ENCODE measurements around the gene GLIS1. TPM values are rescaled to one million over a fixed set of nuclear protein-coding genes. Genes with fewer than 3 reads are reported as not detected.

The GLIS1 gene
- total and polyA plus RNA-seq, 2 experiments from 2014 or later = 0.26 to 0.31 TPM

DNA sequence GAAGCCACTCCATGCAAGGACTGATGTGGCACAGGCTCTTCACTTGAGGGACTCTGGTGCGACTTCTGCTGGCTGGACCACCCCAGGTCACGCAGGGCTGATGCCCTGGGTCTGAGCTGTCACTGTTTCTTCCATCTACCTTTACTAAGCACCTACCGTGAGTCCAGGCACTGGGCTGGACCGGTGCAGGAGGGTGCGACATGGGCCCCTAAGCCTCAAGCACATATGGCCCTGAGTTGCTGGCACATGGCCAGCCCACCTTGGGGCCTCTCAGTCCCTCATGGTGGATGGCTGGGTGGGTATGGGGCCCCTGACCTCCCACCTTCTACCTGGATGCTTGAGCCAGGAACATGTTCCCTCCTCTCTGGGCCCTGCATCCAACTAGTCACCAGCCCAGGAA lies 203.7 kb downstream of the GLIS1 start:
- no peaks in the 10 kb centered on the region for H3K36me3 Mint-ChIP-seq (ENCODE audit: low read depth)
- no peak for ATAC-seq

DNA sequence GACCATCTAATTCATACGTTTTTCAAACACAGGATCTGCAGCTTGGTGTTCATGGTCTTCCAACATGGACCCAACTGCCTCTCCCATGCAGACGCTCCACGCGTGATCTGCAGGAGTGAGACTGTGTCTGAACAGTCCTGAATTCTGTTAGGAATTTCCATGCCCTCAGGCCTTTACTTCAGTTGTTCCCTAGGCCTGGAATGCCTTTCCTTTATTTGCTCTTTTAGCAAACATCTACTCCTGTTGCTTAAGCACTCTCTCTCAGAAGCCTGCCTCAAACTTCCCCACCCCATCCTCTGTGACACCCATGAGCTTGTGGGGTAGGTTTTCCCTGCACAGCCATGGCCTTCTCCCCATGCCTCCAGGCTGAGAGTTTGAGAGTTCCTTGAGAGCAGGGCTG lies 206.1 kb downstream of the GLIS1 start:
- no peak overlapping the region for H3K4me3 Mint-ChIP-seq
- Histone ChIP-seq H3K4me2 (no peak overlapping the region), H3K9me2 (ENCODE audit: insufficient read depth) (no peaks in the 10 kb centered on the region), H3K4me3 (no peak overlapping the region), H3K27ac (ENCODE audit: low read depth) (no peak overlapping the region), H3K4me1 (ENCODE audit: insufficient read depth) (no peaks in the 10 kb centered on the region), H3F3A (replicated peaks; ENCODE audit: low read depth) (no peaks in the 10 kb centered on the region), H2AFZ (no peak overlapping the region), H4K20me1 (replicated peaks; ENCODE audit: insufficient read depth) (no peaks in the 10 kb centered on the region), H3K79me2 (replicated peaks; ENCODE audit: insufficient read depth) (no peaks in the 10 kb centered on the region), H3K36me3 (ENCODE audit: insufficient read depth) (no peaks in the 10 kb centered on the region), H3K27me3 (ENCODE audit: insufficient read depth) (no peaks in the 10 kb centered on the region)
- peaks cover 14% of the 10 kb centered on the region for H3K27me3 Mint-ChIP-seq (ENCODE audit: insufficient read depth, low read depth, poor library complexity)
- H3K4me1 Mint-ChIP-seq = no peaks in the 10 kb centered on the region
- no peak overlapping the region for H3K27ac Mint-ChIP-seq
- no peaks in the 10 kb centered on the region for H3K36me3 Mint-ChIP-seq (ENCODE audit: low read depth)
- TF ChIP-seq NANOG (IDR thresholded peaks at IDR 0.05; ENCODE audit: borderline replicate concordance) = no peak
- TF ChIP-seq STAT1 (IDR thresholded peaks at IDR 0.05; ENCODE audit: unreplicated experiment) = no peak
- TF ChIP-seq EZH2 (IDR thresholded peaks at IDR 0.05; ENCODE audit: low read depth, unreplicated experiment) = no peak
- TF ChIP-seq, protein P1, sequence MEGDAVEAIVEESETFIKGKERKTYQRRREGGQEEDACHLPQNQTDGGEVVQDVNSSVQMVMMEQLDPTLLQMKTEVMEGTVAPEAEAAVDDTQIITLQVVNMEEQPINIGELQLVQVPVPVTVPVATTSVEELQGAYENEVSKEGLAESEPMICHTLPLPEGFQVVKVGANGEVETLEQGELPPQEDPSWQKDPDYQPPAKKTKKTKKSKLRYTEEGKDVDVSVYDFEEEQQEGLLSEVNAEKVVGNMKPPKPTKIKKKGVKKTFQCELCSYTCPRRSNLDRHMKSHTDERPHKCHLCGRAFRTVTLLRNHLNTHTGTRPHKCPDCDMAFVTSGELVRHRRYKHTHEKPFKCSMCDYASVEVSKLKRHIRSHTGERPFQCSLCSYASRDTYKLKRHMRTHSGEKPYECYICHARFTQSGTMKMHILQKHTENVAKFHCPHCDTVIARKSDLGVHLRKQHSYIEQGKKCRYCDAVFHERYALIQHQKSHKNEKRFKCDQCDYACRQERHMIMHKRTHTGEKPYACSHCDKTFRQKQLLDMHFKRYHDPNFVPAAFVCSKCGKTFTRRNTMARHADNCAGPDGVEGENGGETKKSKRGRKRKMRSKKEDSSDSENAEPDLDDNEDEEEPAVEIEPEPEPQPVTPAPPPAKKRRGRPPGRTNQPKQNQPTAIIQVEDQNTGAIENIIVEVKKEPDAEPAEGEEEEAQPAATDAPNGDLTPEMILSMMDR (conservative IDR thresholded peaks at IDR 0.05; ENCODE audit: low read depth in 2 of 2) = no peak
- no peak for TF ChIP-seq EZH2phosphoT487 (IDR thresholded peaks at IDR 0.05; ENCODE audit: unreplicated experiment)
- TF ChIP-seq, protein P2, sequence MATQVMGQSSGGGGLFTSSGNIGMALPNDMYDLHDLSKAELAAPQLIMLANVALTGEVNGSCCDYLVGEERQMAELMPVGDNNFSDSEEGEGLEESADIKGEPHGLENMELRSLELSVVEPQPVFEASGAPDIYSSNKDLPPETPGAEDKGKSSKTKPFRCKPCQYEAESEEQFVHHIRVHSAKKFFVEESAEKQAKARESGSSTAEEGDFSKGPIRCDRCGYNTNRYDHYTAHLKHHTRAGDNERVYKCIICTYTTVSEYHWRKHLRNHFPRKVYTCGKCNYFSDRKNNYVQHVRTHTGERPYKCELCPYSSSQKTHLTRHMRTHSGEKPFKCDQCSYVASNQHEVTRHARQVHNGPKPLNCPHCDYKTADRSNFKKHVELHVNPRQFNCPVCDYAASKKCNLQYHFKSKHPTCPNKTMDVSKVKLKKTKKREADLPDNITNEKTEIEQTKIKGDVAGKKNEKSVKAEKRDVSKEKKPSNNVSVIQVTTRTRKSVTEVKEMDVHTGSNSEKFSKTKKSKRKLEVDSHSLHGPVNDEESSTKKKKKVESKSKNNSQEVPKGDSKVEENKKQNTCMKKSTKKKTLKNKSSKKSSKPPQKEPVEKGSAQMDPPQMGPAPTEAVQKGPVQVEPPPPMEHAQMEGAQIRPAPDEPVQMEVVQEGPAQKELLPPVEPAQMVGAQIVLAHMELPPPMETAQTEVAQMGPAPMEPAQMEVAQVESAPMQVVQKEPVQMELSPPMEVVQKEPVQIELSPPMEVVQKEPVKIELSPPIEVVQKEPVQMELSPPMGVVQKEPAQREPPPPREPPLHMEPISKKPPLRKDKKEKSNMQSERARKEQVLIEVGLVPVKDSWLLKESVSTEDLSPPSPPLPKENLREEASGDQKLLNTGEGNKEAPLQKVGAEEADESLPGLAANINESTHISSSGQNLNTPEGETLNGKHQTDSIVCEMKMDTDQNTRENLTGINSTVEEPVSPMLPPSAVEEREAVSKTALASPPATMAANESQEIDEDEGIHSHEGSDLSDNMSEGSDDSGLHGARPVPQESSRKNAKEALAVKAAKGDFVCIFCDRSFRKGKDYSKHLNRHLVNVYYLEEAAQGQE (IDR thresholded peaks at IDR 0.05; ENCODE audit: unreplicated experiment) = no peak
- H3K9me3 Mint-ChIP-seq = no peaks in the 10 kb centered on the region
- ATAC-seq (no peak), DNase-seq (ENCODE audit: low spot score) (no peak)

More for the DNA sequence above, 203.7 kb downstream of the GLIS1 start:
- H3K4me3 ChIP-seq = no peak overlapping the region
- Mint-ChIP-seq H3K27ac (no peak overlapping the region), H3K9me3 (no peaks in the 10 kb centered on the region), H3K4me3 (no peak overlapping the region), H3K27me3 (ENCODE audit: insufficient read depth, low read depth, poor library complexity) (peaks cover 14% of the 10 kb centered on the region), H3K4me1 (0 out of 3 replicates have a peak, but pooled peaks cover 2% of the 10 kb centered on the region)
- no peaks in the 10 kb centered on the region for H3K9me2 ChIP-seq (ENCODE audit: insufficient read depth)
- no peaks in the 10 kb centered on the region for H3K36me3 ChIP-seq (ENCODE audit: insufficient read depth)
- no peaks in the 10 kb centered on the region for H3F3A ChIP-seq (replicated peaks; ENCODE audit: low read depth)
- no peaks in the 10 kb centered on the region for H3K4me1 ChIP-seq (ENCODE audit: insufficient read depth)
- H3K27ac ChIP-seq (ENCODE audit: low read depth) = no peak overlapping the region
- DNase-seq (ENCODE audit: low spot score) = no peak
- H4K20me1 ChIP-seq (replicated peaks; ENCODE audit: insufficient read depth) = no peaks in the 10 kb centered on the region
- TF ChIP-seq EZH2 (IDR thresholded peaks at IDR 0.05; ENCODE audit: low read depth, unreplicated experiment) = no peak
- TF ChIP-seq NANOG (IDR thresholded peaks at IDR 0.05; ENCODE audit: borderline replicate concordance) = no peak
- TF ChIP-seq ZNF114 (CRISPR knock-in tag; IDR thresholded peaks at IDR 0.05) = no peak
- TF ChIP-seq CREB1 (CRISPR knock-in tag; IDR thresholded peaks at IDR 0.05; ENCODE audit: low read depth) = no peak
- TF ChIP-seq, protein P3, sequence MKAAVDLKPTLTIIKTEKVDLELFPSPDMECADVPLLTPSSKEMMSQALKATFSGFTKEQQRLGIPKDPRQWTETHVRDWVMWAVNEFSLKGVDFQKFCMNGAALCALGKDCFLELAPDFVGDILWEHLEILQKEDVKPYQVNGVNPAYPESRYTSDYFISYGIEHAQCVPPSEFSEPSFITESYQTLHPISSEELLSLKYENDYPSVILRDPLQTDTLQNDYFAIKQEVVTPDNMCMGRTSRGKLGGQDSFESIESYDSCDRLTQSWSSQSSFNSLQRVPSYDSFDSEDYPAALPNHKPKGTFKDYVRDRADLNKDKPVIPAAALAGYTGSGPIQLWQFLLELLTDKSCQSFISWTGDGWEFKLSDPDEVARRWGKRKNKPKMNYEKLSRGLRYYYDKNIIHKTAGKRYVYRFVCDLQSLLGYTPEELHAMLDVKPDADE (IDR thresholded peaks at IDR 0.05) = no peak
- H2AFZ ChIP-seq = no peak overlapping the region
- no peak overlapping the region for H3K4me2 ChIP-seq
- H3K79me2 ChIP-seq (replicated peaks; ENCODE audit: insufficient read depth) = no peaks in the 10 kb centered on the region
- no peaks in the 10 kb centered on the region for H3K27me3 ChIP-seq (ENCODE audit: insufficient read depth)

All from GM23338 (cell line).